LoVo (cell line): ENCODE measurements around the gene LLCFC1.
"Not testable (repeated sequence)": the region's sequence is repeated elsewhere in the genome, so short reads cannot be mapped to it uniquely, and the experiment has no call there.

Source experiments
- DNase-seq: peaks from one replicate; pipeline ENCODE4 v3.0.0-alpha.2; 2016; ENCODE audit warnings: low spot score

LLCFC1 gene

GRCh38 chr7:142943706-142944268 lies 4.5 kb downstream of the LLCFC1 start:
- no peak for DNase-seq

- DNase-seq, result no peak
These were observed 5.7 kb downstream of the LLCFC1 start for GRCh38 chr7:142945001-142945400.

GRCh38 chr7:142948603-142949002 lies 9.3 kb downstream of the LLCFC1 start:
- no peak for DNase-seq

- no peak for DNase-seq
These were observed 11.0 kb downstream of the LLCFC1 start for GRCh38 chr7:142950235-142950634.

- DNase-seq, result no peak
These were observed 15.5 kb downstream of the LLCFC1 start for GRCh38 chr7:142954680-142955268.

GRCh38 chr7:142956951-142957623 lies 17.8 kb downstream of the LLCFC1 start:
- DNase-seq, result peak; percentile 42

GRCh38 chr7:142957723-142958122 lies 18.4 kb downstream of the LLCFC1 start:
- DNase-seq, result no peak

- no peak for DNase-seq
These were observed 19.9 kb downstream of the LLCFC1 start for GRCh38 chr7:142959202-142959601.

- DNase-seq, result no peak
These were observed 21.8 kb downstream of the LLCFC1 start for GRCh38 chr7:142960955-142961512.

GRCh38 chr7:142961595-142961972 lies 22.3 kb downstream of the LLCFC1 start:
- no peak for DNase-seq

GRCh38 chr7:142961973-142962926 lies 23.0 kb downstream of the LLCFC1 start, which contains the start of gene KEL:
KEL (minus strand) TSS chr7:142962363; CDS start chr7:142962206, 157 bp downstream.
- no peak for DNase-seq

GRCh38 chr7:142962991-142963390 lies 23.7 kb downstream of the LLCFC1 start:
- DNase-seq, result no peak

- DNase-seq, result no peak
These were observed 24.7 kb downstream of the LLCFC1 start for GRCh38 chr7:142963993-142964392.

GRCh38 chr7:142964502-142965246 lies 25.4 kb downstream of the LLCFC1 start:
- DNase-seq, result no peak

- no peak for DNase-seq
These were observed 28.9 kb downstream of the LLCFC1 start for GRCh38 chr7:142968229-142968628.

- no peak for DNase-seq
These were observed 29.9 kb downstream of the LLCFC1 start for GRCh38 chr7:142969183-142969582.

- DNase-seq, result no peak
These were observed 35.3 kb downstream of the LLCFC1 start for GRCh38 chr7:142974626-142975025.

- not testable (repeated sequence) for DNase-seq
These were observed 39.1 kb downstream of the LLCFC1 start for GRCh38 chr7:142978402-142978801.

- no peak for DNase-seq
These were observed 44.5 kb downstream of the LLCFC1 start for GRCh38 chr7:142983825-142984224.

GRCh38 chr7:142984297-142984696 lies 45.0 kb downstream of the LLCFC1 start:
- DNase-seq, result no peak
